NK-92 treated with Interleukin-12 subunit alpha and Interleukin-12 subunit beta, amount 100 ng/mL, for 24 hours (cell line): ENCODE data around the gene RGS1.
"Not testable (repeated sequence)": the region's sequence is repeated elsewhere in the genome, so short reads cannot be mapped to it uniquely, and the experiment has no call there.

Experiments
- DNase-seq: peaks from one replicate; lab custom pipeline; 2025; lab: John Stamatoyannopoulos, UW

Gene RGS1, protein sequence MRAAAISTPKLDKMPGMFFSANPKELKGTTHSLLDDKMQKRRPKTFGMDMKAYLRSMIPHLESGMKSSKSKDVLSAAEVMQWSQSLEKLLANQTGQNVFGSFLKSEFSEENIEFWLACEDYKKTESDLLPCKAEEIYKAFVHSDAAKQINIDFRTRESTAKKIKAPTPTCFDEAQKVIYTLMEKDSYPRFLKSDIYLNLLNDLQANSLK

GRCh38 chr1:192575499-192576189 is at the start of gene RGS1:
TSS of gene RGS1 (plus strand) at chr1:192575773. CDS start at chr1:192575793, 20 bp downstream.
- no peak for DNase-seq

GRCh38 chr1:192527111-192527795 is 48.3 kb upstream of the RGS1 start:
- no peak for DNase-seq

DNA sequence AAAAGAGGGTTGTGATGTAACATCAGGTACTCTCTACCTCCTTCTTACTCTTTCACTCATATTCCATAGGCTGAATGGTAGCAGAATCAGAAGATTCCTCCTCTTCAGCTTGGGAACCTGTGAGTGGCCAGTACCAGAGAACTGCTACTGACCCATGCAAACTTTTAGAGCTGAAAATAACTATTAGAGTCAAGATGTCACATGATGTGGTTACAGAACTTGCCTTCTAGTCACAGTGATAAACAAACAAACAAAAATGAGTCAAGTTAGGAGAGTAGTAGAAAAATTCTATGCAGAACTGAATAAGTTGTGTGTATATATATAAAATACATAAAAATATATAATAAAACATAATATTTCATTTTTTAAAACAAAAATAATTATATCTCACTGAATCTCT is 47.6 kb upstream of the RGS1 start:
- DNase-seq = no peak

DNA sequence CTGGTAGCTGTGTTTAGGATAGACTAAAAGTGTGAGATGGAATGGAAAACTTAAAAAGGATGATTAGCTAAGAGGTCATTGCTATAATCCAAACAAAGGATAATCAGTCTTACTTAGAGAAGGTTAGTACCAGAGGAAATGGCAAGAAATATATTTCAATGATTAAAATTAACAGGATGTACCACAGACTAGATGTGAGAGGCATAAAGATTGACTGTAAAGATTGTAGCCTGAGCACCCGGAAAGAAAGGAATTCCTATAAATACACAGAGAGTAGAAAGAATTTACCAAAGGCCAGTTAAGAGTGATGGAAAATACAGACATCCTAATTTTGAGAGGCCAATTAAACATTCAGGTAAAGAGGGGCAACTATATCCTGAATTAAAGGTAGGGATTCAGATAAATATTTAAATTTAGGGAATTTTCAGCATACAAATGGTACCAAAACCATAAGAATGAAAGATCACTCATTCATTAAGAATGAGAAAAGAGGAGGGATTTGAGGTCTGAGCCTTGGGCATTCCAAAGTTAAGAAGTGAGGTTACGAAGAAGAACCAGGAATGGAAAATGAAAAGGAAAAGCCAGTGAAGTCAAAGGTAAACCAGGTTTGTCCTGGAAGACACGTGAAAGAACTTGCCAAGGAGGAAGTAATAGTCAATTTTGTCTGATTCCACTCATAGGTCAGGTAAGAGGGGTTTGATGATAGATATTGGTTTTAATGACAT is 46.4 kb upstream of the RGS1 start:
- DNase-seq = no peak

DNA sequence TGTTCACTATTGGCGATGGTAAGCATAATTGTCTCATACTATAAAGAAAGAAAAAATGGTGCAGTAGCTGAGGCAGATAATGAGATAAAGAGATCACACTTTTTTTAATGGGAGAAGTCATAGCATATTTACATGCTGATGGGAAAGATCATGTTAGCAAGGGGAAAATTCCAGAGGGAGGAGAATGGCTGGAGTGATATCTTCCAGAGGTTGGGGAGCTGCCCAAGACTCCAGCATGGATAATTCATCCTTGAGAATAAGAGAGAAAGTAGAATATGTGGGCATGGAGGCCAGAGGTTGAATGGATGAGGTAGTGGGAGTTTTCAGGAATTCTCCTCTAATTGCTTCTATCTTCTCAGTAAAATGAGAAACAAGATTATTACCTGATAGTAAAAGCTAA is 45.8 kb upstream of the RGS1 start:
- DNase-seq = no peak

GRCh38 chr1:192530254-192530653 is 45.3 kb upstream of the RGS1 start:
- no peak for DNase-seq

- not testable (repeated sequence) for DNase-seq
These were observed 44.4 kb upstream of the RGS1 start for GRCh38 chr1:192531037-192531703.

DNA sequence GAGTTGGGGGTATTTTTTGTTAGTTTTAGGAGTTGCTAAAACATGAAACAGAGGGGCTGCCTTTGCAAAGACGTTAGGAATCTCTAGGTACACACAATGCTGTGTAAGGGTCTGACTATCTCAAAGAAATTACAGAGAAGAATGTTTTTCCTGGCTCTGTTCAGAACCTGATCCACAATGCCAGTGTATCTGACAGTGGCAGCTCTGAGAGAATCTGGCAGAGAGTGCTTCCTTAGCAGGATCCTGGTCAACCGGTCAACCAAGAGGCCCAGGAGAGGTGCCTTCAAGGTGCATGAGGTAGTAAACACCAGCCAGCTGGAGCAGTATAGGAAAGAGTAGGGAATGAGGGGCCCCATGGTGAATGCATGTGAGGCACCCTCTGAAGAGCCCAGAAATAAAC is 40.9 kb upstream of the RGS1 start:
- no peak for DNase-seq

- no peak for DNase-seq
These were observed 39.5 kb upstream of the RGS1 start for GRCh38 chr1:192535916-192536664.

- no peak for DNase-seq
These were observed 36.9 kb upstream of the RGS1 start for GRCh38 chr1:192538407-192539296.

DNA sequence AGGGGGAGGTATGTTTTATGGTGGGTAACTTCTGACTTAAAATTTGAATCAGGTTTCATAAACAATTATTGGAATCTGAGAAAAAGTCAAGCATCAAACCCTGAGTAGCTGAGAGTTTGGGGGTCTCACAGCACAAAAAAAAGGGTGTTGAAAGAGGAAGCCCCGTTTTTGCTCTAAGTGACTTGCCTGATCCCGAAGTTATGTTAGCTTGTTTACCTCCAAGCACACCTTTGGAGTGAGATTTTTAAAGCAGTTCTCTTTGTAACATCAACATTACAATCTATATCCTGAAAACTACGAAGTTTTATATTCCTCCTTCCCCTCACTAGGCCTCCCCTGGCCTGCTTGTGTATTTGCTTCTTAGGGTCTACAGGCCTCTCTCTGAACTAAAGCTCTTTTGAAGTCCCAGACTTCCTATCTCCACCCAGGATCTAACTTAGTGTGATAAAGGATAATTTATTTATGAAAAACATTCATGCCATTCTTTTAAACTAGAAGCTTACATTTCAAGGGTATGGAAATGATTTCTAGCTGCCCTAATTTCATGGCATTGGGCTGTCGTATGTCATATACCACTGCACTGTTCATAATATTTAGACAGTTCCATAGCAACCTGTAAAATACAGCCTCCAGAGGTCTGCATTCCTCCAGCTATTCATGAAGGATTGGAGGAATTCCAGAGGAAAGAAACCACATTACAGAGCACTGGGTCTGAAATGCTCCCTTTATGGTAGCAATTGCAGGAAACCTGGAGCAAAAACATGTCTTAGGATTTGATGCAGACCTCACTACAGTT is 36.1 kb upstream of the RGS1 start:
- DNase-seq = no peak

DNA sequence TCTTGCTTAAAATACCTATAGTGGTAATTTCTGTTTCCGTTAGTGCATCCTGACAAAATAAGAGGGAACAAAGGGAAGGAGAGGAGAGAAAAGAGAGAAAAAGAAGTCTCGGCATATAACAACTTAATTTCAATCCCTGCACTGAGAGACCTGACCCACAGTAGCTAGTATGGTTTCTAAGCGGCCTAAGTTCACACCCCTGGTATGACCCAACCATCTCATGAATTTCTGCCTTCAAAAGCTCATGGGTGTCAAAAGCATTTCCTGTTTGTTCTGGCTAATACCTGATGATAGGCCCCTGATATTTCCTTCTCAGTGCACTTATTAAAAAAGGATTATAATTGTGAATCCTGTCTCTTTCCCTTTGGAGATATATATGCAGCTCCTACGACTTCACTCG is 32.1 kb upstream of the RGS1 start:
- DNase-seq = peak; percentile 32

DNA sequence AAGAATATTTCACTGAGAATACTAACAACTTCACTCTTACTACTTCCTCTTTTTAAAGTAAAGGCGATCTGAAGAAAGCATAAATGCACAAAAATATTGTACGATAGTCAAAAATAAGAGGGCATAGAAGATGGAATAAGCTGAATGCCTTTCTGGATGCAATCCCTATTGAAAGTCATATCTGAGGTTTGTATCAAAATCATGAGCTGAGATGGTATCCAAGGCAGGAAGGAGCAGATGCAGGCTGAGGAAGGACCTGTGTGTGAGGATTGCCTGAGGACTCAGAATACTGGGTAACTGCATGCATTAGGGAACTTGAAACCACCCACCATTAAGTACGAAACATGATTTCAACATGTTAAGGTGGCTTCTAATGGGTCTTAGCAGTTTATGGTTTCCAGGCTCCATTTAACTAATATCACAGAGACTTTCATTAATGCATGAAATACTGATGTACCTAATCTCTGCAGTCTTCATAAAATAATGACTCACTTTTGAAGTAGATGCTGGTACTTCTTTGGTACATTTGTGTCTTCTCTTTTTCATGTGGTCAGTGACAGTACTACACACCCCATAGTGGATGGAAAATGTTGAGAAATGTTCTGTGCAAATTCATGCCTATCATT is 29.6 kb upstream of the RGS1 start:
- DNase-seq = no peak

DNA sequence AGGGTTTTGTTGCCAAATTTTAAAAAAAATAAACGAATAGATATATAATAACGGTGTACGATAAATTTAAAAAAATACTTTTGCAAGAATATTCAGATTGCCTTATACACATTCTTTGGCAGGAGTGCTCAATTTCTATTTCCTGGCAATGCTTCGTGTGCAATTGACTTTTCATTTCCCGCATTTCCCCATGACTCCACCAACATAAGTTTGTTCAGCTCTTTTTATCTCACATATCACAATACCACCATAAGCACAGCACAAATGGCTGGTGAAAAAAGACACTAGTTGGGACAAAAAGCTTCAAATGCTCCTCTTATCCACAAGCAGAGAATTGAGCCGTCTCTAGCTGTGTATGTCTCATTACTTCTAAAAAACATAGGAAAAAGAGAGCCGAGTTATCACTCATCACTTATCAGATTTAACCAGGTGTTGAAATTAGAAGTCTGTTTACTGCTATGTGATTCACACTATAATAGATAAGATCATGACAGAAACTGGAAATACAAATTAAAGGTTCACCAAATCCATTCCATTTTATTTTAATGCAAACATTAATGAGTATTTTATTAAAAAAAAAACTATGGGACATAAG is 28.9 kb upstream of the RGS1 start:
- DNase-seq = no peak

DNA sequence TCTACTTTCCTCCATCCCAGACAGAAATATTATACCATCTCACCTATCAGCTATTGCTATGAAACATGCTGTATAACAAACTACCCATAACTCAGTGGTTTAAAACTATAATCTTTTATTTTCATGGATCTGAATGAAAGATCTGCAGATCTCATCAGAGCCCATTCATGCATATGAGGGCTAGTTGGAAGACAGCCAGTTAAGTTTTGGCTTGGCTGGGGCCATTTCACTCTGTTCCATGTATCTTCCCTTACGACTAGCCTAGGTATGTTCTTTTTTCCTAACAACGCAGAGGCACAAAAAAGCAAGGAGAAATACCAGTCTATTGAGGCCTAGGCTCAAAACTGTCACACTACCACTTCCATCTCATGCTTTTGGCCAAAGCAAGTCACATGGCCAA is 28.1 kb upstream of the RGS1 start:
- DNase-seq = no peak

DNA sequence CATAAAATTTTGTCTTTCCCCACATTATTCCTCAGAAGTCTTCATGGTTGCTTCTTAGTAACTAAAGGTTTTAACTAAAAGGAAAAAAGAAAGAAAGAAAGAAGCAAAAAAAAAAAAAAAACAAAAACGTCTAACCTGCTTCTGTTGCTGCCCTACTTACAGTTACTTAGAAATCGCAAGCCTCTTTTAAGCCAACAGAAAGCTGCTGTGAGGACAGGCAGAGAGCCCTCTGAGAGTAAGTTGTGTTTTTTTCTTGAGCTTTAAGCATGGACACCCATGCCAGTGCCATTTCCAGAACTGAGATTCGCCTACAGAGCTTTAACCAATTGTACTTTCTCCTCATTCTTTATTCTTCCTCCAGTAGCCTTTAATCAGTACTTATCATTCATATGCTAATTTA is 25.6 kb upstream of the RGS1 start:
- DNase-seq = no peak

DNA sequence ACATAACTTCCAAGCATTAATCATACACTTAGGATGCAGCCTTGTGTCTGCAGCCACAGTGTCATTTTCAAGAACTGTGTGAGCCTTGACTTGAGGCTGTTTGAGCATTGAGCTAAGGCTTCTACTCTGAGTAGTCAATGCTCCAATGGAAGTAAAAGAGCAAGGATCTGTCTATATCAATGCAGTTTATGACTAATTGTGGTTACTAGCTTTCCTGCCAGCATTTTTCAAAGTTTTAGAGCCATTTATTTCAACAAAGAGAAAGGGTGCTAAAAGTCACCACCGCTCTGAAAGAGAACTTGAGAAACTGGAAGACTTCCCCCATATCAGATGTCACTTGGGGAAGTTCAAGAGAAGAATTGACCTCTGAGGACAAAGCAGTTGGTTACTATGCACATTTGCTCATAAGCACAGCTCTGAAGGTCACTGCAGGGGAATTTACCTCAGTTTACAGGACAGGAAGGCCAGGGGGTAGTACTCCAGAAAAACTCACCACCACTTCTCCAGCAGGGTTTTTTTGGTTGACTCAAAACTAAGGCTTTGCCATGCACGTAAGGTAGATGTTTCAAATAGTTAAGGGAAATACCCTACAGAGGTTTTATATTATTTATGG is 24.5 kb upstream of the RGS1 start:
- DNase-seq = no peak

DNA sequence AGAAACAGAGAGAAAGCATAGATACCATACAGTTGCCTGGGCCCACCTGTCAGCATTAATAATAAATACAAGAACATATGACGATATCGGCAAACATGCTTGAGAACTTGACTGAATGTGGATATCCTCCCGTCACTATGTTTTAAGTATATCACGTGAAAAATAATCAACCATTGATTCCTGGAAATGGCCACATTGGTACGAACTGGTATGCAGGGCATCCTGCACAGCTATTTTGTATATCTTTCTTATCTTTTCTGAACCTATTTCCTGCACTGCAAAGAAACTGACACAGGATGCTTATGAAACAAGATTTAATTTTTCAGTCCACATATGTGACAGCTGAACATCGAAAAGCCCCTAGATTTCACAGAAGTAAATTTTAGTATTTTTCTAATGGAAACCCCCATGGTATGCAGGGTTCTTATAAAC is 22.8 kb upstream of the RGS1 start:
- no peak for DNase-seq
